DMS 273 (cell line): ENCODE results near the gene DNAH8.

Experiments used
- DNase-seq: peaks from one replicate; lab custom pipeline; 2025; ENCODE audit not compliant: unreplicated experiment; lab: John Stamatoyannopoulos, UW

Gene DNAH8

DNA sequence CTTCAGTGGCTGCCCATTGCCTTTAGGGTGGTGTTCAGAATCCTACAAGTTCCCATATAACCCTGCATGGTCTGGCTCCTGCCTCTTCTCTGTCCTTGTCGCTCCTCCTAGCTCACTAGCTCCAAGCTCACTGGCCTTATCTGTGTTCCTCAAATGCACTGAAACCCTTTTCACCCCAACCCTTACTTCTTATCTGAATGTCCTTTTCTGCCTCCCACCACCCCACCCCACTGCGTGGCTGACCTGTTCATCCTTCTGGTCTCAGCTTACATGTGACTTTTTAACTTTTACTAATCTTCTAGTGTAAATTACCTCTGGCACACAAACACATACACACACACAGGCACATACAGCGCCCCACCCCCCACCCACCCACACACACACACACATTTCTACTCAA, 292.5 kb downstream of the DNAH8 start:
- DNase-seq, result no peak

DNA sequence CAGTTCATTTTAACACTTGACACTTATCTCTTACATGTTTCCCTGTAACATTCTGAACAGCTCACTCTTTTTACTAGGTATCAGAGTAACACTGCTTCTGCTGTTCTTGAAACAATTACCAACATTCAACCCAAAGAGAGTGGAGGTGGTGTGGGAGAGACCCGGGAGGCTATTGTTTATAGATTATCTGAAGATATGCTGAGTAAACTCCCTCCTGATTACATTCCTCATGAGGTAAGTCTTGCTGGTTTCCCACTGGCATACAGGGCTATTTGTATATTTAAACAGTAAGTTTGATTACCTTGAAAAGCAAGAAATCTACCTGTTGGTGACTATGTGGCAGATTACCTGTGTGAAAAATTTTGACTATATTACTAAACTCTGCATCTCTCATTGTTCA, 293.6 kb downstream of the DNAH8 start:
- no peak for DNase-seq

DNA sequence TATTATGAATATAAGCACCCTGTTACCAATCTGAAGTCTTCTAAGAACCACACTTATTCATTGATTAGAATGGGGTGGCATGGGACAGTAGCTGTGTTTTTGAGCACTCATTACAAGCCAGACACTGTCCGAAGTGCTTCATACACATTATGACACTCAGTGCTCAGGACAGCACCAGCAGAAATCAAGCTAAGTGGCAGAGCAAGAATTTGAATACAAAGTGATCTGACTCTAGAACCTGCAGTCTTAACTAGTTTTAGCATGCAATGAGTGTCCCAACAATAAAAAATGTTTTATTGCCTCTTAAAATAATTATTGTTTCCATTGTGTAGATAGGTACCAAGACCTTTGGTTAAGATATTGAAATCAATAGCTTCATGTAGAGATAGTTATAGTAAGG, 294.4 kb downstream of the DNAH8 start:
- DNase-seq, result no peak

DNA sequence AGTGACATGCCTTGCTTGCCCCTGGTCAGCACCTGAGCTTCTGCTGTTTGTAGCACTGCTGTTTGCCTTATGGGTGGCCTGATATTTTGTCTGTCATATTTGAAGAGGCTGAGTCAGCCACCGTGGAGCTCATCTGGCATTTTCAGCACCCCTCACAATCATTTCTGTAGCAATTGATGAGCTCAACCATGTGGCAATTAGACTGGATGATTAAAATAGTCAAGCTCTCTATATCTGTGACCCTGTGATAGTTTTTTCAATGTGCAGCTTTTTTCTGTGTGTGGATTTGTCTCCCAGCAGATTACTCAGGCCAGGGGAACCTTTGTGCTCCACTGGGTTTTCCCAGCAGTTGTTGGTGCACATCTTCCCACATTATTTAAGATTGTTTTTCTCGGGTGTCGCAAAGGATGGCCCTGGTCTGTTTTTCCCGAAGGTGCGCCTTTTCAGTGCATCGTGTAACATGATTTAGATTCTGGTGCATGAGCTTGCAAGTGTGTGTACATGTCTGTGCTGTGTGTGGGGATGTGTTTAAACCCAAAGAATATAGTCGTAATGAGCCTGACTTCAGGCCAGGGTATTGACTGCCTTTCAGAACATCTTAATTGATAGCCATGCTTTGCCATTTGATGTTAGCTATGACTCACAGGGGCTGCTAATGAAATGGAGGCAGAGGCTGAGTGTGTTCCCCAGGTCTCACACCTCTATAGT, 301.9 kb downstream of the DNAH8 start:
- no peak for DNase-seq

DNA sequence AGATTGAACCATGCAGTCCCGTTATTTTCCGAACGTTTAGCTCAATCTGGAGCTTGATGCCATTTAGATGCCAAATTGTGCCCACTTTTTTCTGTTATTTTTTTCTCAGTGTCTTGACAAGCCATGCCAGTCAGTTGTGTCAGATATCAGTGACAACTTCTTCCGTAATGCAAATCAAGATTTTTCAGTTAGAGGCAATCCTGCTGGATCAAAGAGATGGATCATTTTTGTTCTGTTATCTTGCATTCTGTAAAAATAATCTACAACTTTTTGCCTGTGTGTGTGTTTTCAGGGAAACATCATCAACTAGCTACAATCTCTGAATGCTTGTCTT, 302.4 kb downstream of the DNAH8 start:
- DNase-seq, result no peak

DNA sequence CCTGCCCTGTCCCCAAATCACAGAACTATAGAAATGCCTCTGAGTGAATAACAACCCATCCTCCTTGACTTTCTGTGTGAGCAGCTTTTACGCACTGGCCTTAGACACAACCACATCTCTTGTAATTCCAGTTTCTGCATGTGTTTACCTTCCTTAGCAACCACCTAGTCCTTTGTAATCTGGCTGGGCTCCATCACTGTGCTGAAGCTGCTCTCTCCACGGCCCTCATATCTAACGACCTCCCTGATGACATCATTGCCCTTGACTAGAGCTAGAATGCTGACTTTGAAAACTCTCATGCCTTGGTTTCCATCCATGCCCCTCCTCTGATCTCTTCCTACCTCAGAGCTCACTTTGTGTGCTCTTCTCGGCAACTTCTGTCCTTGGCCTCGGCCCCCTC, 303.0 kb downstream of the DNAH8 start:
- no peak for DNase-seq

DNA sequence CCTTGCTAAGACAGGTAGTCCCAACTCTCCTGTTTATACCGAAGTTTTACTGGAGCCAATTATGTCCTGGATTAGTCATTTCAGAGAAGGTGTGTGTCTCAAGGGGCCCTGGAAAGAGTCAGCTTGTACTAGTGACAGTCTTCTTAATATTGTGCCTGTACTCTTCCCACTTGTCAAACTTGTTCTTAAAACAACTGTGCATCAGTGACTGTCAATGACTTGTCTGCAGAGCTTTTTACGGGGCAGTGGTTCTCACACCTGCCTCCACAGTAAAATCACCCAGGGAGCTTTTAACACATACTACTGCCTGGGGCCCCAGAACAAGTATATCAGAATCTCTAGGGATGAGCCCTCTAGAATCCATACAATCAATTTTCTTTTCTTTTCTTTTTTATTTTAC, 305.0 kb downstream of the DNAH8 start:
- DNase-seq, result no peak

DNA sequence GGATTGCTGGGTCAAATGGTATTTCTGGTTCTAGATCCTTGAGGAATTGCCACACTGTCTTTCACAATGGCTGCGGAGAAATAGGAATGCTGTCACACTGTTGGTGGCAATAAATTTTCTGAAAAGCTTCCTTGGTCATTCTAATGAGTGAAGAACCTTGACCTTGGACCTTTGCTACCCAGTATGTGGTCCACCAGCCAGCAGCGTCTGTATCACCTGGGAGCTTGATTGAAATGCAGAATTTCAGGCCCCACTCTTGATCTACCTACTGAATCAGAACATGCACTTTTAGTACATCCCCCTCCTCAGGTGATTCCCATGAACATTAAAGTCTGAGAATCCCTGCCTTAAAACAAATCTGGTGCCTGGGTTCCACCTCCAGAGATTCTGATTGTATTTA, 305.9 kb downstream of the DNAH8 start:
- DNase-seq, result no peak

DNA sequence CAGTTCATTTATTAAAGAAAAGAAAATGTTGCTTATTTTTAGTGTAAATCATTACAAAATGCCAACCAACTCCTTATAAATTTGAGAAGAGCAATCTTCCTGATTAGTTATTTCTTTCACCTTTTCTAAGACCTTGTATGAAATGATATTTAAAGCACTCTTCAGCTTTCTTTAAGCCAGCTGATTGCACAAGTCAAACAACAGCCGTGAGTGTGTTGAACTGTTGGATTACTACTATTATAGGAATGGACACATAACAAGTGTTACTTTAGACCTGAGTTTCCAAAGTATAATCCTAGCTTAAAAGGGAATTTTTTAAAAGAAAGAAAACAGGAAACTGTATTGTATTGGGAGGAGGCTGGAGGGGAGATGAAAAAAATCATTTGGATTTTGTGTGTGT, 306.7 kb downstream of the DNAH8 start:
- no peak for DNase-seq

DNA sequence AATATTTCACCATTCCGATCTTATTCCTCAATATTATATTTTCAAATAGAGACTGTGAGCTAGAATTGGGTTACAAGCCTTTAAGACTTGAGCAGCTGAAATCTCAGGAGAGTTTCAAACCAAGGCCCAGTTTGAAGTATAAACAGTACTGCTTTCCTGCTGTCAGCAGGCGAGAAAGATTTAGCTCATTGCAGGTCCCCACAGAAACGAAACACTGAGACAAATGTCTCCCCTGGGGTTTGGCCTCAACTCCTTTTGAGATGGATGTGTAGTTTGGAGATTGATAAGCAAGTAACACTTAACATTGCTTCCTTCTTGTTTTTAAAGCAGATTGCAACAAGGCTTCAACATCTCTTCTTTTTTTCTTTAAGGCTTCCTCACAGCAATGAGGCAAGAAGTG, 311.1 kb downstream of the DNAH8 start:
- no peak for DNase-seq

DNA sequence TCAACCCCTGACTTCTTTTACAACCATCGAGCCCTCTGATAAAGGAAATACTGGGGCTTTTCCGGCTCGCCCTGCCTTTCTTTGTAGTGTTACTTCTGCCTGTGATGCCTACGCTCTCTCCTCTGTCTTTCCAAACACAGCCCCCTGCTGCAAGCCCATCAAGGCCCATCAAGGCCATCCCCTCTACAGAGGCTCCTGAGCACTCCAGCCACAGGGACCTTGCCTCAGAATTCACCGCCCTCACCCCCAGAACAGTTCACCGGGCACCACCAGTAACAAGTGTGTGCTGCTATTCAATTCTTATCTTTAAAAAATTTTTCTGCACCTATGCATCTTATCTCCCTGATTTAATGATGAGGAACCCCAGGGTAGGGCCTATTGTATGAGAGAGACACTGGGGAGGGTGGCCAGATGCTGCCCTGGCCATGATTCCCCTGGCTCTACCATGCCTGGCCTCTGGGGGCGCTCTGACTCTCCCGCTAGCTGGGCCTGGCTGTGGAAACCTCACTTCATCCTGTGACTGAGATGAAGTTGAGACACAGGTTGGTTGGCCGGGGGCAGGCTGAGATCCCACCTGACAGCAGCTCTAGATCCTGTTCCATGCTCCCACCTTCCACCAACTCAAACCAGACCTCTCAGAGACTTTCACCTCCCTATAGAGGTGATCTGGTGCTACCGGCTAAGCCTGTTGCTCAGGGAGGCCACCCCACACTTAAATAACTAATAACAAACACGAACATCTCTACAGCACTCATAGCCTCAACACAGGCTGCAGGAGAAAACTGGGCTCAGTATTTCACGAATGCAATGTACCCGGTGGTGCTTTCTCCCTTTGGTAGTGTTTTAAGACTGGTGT, 314.3 kb downstream of the DNAH8 start:
- DNase-seq, result peak; percentile 68

DNA sequence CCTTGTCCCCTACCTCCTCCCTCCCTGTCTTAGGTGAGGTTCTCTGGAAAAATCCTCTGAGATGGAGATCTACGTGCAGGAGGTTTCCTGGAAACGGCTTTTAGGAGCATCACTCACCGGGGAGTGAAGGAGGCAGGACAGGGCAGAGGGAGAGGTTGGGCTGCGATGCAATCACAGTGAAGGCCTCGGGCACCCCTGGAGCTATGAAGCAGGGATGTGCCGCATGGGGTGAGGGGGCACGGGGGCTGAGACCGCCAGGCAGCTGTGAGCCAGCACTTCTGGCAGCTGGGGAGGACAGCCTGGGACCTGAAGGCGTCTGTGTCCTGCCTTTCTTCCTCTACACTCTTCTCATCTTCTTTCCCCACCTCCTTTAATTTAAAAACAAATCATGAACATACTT, 320.6 kb downstream of the DNAH8 start:
- no peak for DNase-seq

DNA sequence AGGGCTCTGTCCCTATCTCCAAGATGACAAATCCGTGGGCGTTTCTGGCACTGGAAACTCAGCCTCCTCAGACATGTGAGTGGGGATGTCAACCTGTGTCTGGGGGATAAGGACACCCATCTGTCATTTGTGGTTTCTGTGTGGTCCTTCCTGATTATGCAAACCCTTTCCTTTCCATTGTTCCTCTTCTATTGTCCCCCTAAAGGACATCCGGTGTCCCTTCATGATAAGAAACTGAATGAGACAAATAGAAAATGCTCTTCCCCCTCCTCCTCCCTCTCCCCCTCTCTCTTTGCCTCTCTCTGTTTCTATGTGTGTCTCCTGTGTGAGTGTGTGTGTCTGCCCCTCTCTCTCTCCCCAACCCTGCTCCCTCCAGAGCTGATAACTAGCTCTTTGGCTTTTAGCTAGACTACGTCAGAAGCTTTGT, 322.0 kb downstream of the DNAH8 start:
- no peak for DNase-seq

DNA sequence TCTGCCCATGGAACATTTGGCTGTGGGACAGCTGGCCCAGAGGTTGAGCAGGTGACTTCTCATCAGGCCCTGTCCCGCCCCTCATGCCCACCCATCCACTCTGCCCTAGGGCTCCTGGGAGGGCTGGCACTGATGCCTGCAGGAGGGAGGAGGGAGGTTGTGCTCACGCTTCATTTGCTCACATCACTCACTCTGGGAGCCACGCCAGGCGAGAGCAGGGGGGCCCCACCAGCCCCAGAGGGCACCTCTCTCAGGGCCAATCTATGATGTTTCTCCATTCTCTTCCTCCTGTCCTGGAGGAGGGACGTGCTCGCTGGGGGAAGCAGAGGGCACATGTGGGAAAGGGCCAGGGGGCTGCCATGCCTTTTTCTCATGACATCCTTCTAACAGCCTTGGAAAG, 322.6 kb downstream of the DNAH8 start:
- DNase-seq, result peak; percentile 9

DNA sequence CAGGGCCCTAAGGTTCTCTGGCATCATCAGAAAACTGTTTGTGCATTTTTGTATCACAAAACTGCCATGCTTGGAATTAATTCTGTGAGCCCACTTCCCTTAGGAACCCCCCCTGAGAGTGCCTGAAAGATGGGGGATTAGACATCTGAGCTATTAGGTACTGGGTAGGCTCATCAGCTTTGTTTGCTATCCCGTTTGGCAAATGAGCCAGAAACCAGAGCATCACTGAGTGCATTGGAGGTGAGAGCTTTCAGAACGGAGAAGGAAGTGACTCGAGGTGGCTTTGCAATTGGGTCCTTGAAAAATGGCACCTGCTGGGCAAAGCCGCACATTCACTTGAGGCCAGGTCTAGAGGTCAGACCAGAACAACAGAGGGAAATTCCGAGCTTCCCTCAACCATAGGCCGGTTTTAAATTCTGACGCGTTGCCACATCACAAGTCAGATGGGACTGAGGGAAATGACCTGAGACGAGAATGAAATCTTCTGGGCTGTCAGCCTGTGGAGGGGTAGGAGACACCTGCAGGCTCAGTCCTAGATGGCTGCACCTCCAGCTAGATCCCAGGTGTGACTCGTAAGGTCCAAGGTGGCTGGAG, 325.1 kb downstream of the DNAH8 start:
- no peak for DNase-seq

DNA sequence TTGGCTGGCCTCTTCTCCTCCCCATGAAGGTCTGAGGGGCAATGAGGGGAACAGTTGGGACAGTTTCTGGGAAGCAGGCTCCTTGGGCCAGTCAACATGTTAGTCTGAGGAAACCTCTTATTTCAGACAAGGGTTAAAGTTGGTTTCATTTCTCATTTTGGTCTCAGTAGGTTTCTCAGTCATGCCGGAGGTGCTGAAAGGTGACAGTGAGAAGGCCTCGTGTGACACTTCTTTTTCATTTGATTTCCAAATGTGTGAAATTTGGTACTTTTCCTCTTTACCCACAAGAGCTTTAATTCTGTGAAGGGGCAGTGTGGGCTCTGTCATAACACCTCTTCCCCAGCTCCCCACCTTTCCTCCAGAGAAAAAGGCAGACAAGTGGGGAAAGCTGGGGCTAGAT, 326.0 kb downstream of the DNAH8 start:
- DNase-seq, result no peak

DNA sequence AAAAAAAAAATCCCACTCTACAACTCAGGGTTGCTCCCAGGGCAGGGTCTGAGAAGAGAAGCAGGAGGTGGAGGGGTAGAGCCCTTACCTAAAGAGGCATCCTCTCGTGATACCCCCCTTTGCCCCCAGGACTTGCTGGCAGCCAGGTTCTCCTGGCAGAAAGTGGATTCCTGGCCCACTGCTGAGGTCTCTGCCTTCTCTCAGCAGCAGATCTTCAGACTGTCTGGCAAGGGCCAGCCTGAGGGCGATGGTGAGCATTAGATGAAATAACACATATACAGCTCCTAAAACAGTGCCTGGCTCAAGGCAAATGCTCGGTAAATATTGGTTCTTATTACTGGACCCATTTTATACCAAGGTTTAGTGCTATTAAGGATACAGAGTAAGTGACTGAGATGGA, 328.7 kb downstream of the DNAH8 start:
- no peak for DNase-seq

DNA sequence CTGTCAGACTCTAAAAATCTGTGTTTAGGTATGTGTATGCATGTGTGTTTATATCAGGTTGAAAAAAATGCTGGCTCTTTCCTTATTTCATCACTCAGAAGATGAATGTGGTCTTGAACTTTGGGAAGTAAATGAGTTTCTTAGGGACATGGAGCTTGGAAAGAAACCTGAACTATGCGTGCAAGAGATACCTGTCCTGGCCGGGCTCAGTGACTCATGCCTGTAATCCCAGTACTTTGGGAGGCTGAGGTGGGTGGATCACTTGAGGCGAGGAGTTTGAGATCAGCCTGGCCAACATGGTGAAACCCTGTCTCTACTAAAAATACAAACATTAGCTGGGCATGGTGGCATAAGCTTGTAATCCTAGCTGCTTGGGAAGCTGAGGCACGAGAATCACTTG, 329.1 kb downstream of the DNAH8 start:
- DNase-seq, result no peak

DNA sequence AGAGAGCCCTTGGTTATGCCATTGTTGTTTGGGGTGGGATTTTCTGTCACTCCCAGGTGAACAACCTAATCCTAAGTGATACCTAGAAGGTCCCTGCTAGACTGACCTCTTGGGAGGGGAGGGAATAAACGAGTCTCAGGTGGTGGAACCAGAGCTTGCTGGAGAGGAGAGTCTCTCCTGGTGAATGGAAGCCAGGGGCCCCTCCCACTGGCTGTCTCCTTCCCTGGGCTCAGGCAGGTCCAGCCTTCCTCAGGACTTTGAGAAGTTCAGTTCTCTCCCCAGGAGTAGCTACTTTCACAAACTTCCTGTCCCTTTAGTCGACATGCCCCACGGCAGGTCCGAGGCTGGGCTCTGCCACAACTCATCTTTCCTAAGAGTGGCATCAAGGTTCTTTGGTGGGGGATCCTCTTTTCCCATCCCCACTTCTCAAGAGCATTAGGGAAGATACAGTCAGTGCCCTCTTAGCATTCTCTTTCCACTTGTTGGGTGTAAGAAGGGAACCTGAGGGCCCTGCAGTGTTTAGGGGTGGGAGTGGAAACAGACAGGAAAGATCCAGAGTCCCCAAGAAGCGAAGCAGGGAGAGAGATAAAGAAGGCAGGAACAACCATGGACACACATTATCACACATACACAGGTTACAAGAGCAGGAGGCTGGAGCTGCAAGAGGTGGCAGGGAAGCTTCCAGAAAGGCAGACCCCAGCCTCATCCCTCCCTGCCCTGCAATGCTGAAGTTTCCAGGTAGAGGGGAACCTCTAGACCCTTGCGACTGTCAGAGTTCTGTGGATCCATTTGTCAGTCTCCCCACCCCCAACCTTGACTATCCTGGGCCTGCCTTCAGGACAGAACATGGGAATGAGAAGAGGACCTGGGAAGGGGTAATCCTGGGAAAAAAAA, 332.6 kb downstream of the DNAH8 start:
- DNase-seq, result no peak

DNA sequence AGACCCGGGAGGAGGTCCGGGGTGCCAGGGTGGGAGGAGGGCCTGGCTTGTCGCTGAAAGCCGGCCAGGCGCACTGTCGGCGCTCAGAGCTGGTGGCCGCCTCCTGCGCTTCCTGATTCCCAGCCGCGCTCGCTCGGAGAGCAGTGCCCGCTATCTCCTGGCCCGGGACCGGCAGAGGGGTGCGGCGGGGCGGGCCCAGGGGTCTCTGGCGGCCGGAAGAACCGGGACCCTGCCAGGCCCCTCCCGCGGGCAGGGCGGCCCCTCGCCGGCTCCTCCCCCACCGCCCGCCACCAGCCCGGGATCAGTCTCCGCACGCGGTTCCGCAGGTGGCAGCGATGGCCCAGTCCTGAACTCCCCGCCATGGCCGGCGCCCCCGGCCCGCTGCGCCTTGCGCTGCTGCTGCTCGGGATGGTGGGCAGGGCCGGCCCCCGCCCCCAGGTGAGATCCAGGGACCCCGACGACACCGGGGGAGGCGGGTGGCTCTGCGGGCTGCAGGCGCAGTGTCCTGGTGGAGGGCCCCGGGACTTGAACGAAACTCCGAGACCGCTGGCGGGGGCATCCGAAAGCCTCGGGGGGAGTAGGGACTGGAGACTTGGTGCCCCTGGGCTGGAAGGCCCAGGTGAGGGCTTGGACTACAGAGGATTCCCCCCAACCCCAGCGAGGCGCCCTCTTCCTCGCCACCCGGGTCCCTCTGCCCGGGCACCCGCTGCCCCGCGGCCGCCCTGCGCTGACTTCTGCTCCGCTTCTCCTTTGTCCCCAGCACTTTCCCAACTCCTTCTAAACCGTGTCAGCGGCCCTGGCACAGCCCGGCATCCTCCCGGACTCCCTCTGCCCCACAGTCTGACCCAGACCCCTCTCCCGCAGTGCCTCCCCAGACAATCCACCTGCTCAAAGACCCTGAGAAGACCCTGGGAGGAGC, 333.6 kb downstream of the DNAH8 start, which contains the start of gene GLP1R:
Gene GLP1R (plus strand): TSS at position 301 of the 919 bp plus-strand sequence. CDS start 60 bp downstream, at position 361.
- DNase-seq, result peak; percentile 47
